Measurements from ENCODE around the gene RAP2B.
"Not testable (repeated sequence)": the region's sequence is repeated elsewhere in the genome, so short reads cannot be mapped to it uniquely, and the experiment has no call there.

Gene RAP2B

GRCh38 chr3:153161714-153162512 is at the start of gene RAP2B:
Gene RAP2B (plus strand): TSS chr3:153162226. CDS start chr3:153162694, 468 bp downstream.
- Histone ChIP-seq H3K79me2 (ENCODE audit: control insufficient read depth, insufficient read depth, low read length, unreplicated experiment) (peaks cover 49% of the 10 kb centered on the region), H3K4me1 (ENCODE audit: control insufficient read depth, insufficient read depth, low read length, unreplicated experiment) (peaks cover 35% of the 10 kb centered on the region), H3K36me3 (ENCODE audit: insufficient read depth, low read length) (peaks cover 8% of the 10 kb centered on the region; the same call in 1 of the 2 replicates), H3K4me3 (ENCODE audit: low read depth, low read length) (peak within 1 kb of the TSS; percentile 97), H2AFZ (ENCODE audit: low read length, unreplicated experiment) (peak within 1 kb of the TSS; percentile 99), H3K27me3 (ENCODE audit: insufficient read depth, low read length) (no peaks in the 10 kb centered on the region), H3K27ac (ENCODE audit: low read depth, low read length) (peak within 1 kb of the TSS; percentile 86)

- no peaks in the 10 kb centered on the region for H3K4me1 ChIP-seq (ENCODE audit: control insufficient read depth, insufficient read depth, low read length, unreplicated experiment)
- H3K27me3 ChIP-seq (ENCODE audit: insufficient read depth, low read length), result no peaks in the 10 kb centered on the region
- no peaks in the 10 kb centered on the region for H3K79me2 ChIP-seq (ENCODE audit: control insufficient read depth, insufficient read depth, low read length, unreplicated experiment)
- H3K4me3 ChIP-seq (ENCODE audit: low read depth, low read length), result no peak overlapping the region
- no peaks in the 10 kb centered on the region for H3K36me3 ChIP-seq (ENCODE audit: insufficient read depth, low read length)
- H3K27ac ChIP-seq (ENCODE audit: low read depth, low read length), result no peak overlapping the region
- H2AFZ ChIP-seq (ENCODE audit: low read length, unreplicated experiment), result no peak overlapping the region
Measured at GRCh38 chr3:153113541-153113940, 48.5 kb upstream of the RAP2B start.

- not testable (repeated sequence) for H2AFZ ChIP-seq (ENCODE audit: low read length, unreplicated experiment); H3K79me2 ChIP-seq (ENCODE audit: control insufficient read depth, insufficient read depth, low read length, unreplicated experiment); H3K4me1 ChIP-seq (ENCODE audit: control insufficient read depth, insufficient read depth, low read length, unreplicated experiment); H3K27me3 ChIP-seq (ENCODE audit: insufficient read depth, low read length); H3K4me3 ChIP-seq (ENCODE audit: low read depth, low read length); H3K36me3 ChIP-seq (ENCODE audit: insufficient read depth, low read length); H3K27ac ChIP-seq (ENCODE audit: low read depth, low read length)
Measured at GRCh38 chr3:153114270-153114669, 47.8 kb upstream of the RAP2B start.

GRCh38 chr3:153115326-153115725 is 46.7 kb upstream of the RAP2B start:
- Histone ChIP-seq H3K27ac (ENCODE audit: low read depth, low read length) (no peak overlapping the region), H3K36me3 (ENCODE audit: insufficient read depth, low read length) (no peaks in the 10 kb centered on the region), H3K79me2 (ENCODE audit: control insufficient read depth, insufficient read depth, low read length, unreplicated experiment) (no peaks in the 10 kb centered on the region), H2AFZ (ENCODE audit: low read length, unreplicated experiment) (no peak overlapping the region), H3K27me3 (ENCODE audit: insufficient read depth, low read length) (no peaks in the 10 kb centered on the region), H3K4me1 (ENCODE audit: control insufficient read depth, insufficient read depth, low read length, unreplicated experiment) (no peaks in the 10 kb centered on the region), H3K4me3 (ENCODE audit: low read depth, low read length) (no peak overlapping the region)

- no peak overlapping the region for H2AFZ ChIP-seq (ENCODE audit: low read length, unreplicated experiment)
Measured at GRCh38 chr3:153127788-153128187, 34.2 kb upstream of the RAP2B start.

GRCh38 chr3:153129426-153129825 is 32.6 kb upstream of the RAP2B start:
- no peak overlapping the region for H2AFZ ChIP-seq (ENCODE audit: low read length, unreplicated experiment)
- H3K27ac ChIP-seq (ENCODE audit: low read depth, low read length), result no peak overlapping the region
- no peaks in the 10 kb centered on the region for H3K79me2 ChIP-seq (ENCODE audit: control insufficient read depth, insufficient read depth, low read length, unreplicated experiment)

More at GRCh38 chr3:153127788-153128187, 34.2 kb upstream of the RAP2B start:
- 0 out of 2 replicates have a peak, but pooled peaks cover 3% of the 10 kb centered on the region for H3K36me3 ChIP-seq (ENCODE audit: insufficient read depth, low read length)
- no peaks in the 10 kb centered on the region for H3K27me3 ChIP-seq (ENCODE audit: insufficient read depth, low read length)
- peaks cover 12% of the 10 kb centered on the region for H3K4me1 ChIP-seq (ENCODE audit: control insufficient read depth, insufficient read depth, low read length, unreplicated experiment)
- H3K79me2 ChIP-seq (ENCODE audit: control insufficient read depth, insufficient read depth, low read length, unreplicated experiment), result no peaks in the 10 kb centered on the region
- H3K4me3 ChIP-seq (ENCODE audit: low read depth, low read length), result no peak overlapping the region
- no peak overlapping the region for H3K27ac ChIP-seq (ENCODE audit: low read depth, low read length)

GRCh38 chr3:153129866-153130265 is 32.2 kb upstream of the RAP2B start:
- Histone ChIP-seq H3K4me3 (ENCODE audit: low read depth, low read length) (no peak overlapping the region), H2AFZ (ENCODE audit: low read length, unreplicated experiment) (no peak overlapping the region), H3K27me3 (ENCODE audit: insufficient read depth, low read length) (no peaks in the 10 kb centered on the region), H3K4me1 (ENCODE audit: control insufficient read depth, insufficient read depth, low read length, unreplicated experiment) (peaks cover 12% of the 10 kb centered on the region), H3K27ac (ENCODE audit: low read depth, low read length) (peak overlapping the region; percentile 73; the same call in 1 of the 2 replicates), H3K79me2 (ENCODE audit: control insufficient read depth, insufficient read depth, low read length, unreplicated experiment) (no peaks in the 10 kb centered on the region), H3K36me3 (ENCODE audit: insufficient read depth, low read length) (0 out of 2 replicates have a peak, but pooled peaks cover 3% of the 10 kb centered on the region)

More at GRCh38 chr3:153129426-153129825, 32.6 kb upstream of the RAP2B start:
- H3K36me3 ChIP-seq (ENCODE audit: insufficient read depth, low read length), result 0 out of 2 replicates have a peak, but pooled peaks cover 3% of the 10 kb centered on the region
- no peak overlapping the region for H3K4me3 ChIP-seq (ENCODE audit: low read depth, low read length)
- peaks cover 12% of the 10 kb centered on the region for H3K4me1 ChIP-seq (ENCODE audit: control insufficient read depth, insufficient read depth, low read length, unreplicated experiment)
- no peaks in the 10 kb centered on the region for H3K27me3 ChIP-seq (ENCODE audit: insufficient read depth, low read length)

- Histone ChIP-seq H3K27ac (ENCODE audit: low read depth, low read length) (peak overlapping the region; percentile 73), H3K36me3 (ENCODE audit: insufficient read depth, low read length) (no peaks in the 10 kb centered on the region), H3K4me3 (ENCODE audit: low read depth, low read length) (0 out of 2 replicates have a peak overlapping the region, but pooled peaks have one; percentile 10), H2AFZ (ENCODE audit: low read length, unreplicated experiment) (no peak overlapping the region), H3K27me3 (ENCODE audit: insufficient read depth, low read length) (no peaks in the 10 kb centered on the region), H3K4me1 (ENCODE audit: control insufficient read depth, insufficient read depth, low read length, unreplicated experiment) (peaks cover 12% of the 10 kb centered on the region), H3K79me2 (ENCODE audit: control insufficient read depth, insufficient read depth, low read length, unreplicated experiment) (no peaks in the 10 kb centered on the region)
Measured at GRCh38 chr3:153130312-153130977, 31.6 kb upstream of the RAP2B start.

- H3K4me1 ChIP-seq (ENCODE audit: control insufficient read depth, insufficient read depth, low read length, unreplicated experiment), result peaks cover 27% of the 10 kb centered on the region
- H3K4me3 ChIP-seq (ENCODE audit: low read depth, low read length), result no peak overlapping the region
- no peaks in the 10 kb centered on the region for H3K36me3 ChIP-seq (ENCODE audit: insufficient read depth, low read length)
- peak overlapping the region; percentile 9 for H2AFZ ChIP-seq (ENCODE audit: low read length, unreplicated experiment)
- H3K27me3 ChIP-seq (ENCODE audit: insufficient read depth, low read length), result no peaks in the 10 kb centered on the region
- H3K27ac ChIP-seq (ENCODE audit: low read depth, low read length), result peak overlapping the region; percentile 88; the same call in 1 of the 2 replicates
- H3K79me2 ChIP-seq (ENCODE audit: control insufficient read depth, insufficient read depth, low read length, unreplicated experiment), result no peaks in the 10 kb centered on the region
Measured at GRCh38 chr3:153137626-153138025, 24.4 kb upstream of the RAP2B start.

GRCh38 chr3:153138276-153139210 is 23.5 kb upstream of the RAP2B start:
- Histone ChIP-seq H3K79me2 (ENCODE audit: control insufficient read depth, insufficient read depth, low read length, unreplicated experiment) (no peaks in the 10 kb centered on the region), H3K27me3 (ENCODE audit: insufficient read depth, low read length) (no peaks in the 10 kb centered on the region), H2AFZ (ENCODE audit: low read length, unreplicated experiment) (peak overlapping the region; percentile 33), H3K27ac (ENCODE audit: low read depth, low read length) (peak overlapping the region; percentile 88), H3K4me1 (ENCODE audit: control insufficient read depth, insufficient read depth, low read length, unreplicated experiment) (peaks cover 35% of the 10 kb centered on the region), H3K36me3 (ENCODE audit: insufficient read depth, low read length) (no peaks in the 10 kb centered on the region), H3K4me3 (ENCODE audit: low read depth, low read length) (no peak overlapping the region)
